Ascending aorta (tissue), 2 donors: ENCODE data around the gene ARAP2. TPM values are rescaled to one million over a fixed set of nuclear protein-coding genes. Genes with fewer than 3 reads are reported as not detected.

Experiments
- DNase-seq, 2 donors: peaks; one replicate each; pipeline ENCODE4 v3.0.0-alpha.2; 2019; ENCODE audit warnings: low spot score in 2 of 2
- H3K27ac ChIP-seq, 2 donors: fragments of 200-600 bp; sonication (generic); one replicate each; pipeline ENCODE4 v1.5.1; 2016 to 2017; ENCODE audit warnings: mild to moderate bottlenecking in 1 of 2
- H3K27me3 ChIP-seq: fragments of 200-600 bp; sonication (generic); one replicate; pipeline ENCODE4 v1.5.1; 2017
- H3K36me3 ChIP-seq, 2 donors: fragments of 200-600 bp; sonication (generic); one replicate each; pipeline ENCODE4 v1.5.1; 2016
- H3K4me1 ChIP-seq, 2 donors: fragments of 200-600 bp; sonication (generic); one replicate each; pipeline ENCODE4 v1.5.1; 2016 to 2017; ENCODE audit warnings: mild to moderate bottlenecking in 1 of 2
- H3K4me3 ChIP-seq, 2 donors: fragments of 200-600 bp; sonication (generic); one replicate each; pipeline ENCODE4 v1.5.1; 2016 to 2017; ENCODE audit warnings: mild to moderate bottlenecking in 1 of 2
- H3K9me3 ChIP-seq, 2 donors: fragments of 200-600 bp; sonication (generic); one replicate each; pipeline ENCODE4 v1.5.1; 2016
- intact Hi-C: fragments of 100-400 bp; cut with DNase I; formaldehyde crosslinking; loops from one replicate; pipeline ENCODE4 v1.15.1; 2023
- total RNA-seq: library from RNA; depleted of rRNA; stranded (reverse); fragments of >200 nt; gene quantifications from one replicate; pipeline ENCODE4 v1.1.0, GENCODE V29; 2016
- TF ChIP-seq, protein P1 (sequence below), 3 experiments: fragments of 200-600 bp in 2 of 3; fragments of 450-650 bp in 1 of 3; sonication (generic) in 2 of 3; IDR thresholded peaks; one replicate each; pipeline ENCODE4 v1.5.1; 2016 to 2019; ENCODE audit warnings: antibody characterized with exemption in 3 of 3, mild to moderate bottlenecking in 1 of 3, moderate library complexity in 1 of 3

The ARAP2 gene
- total RNA-seq, 1 donor from 2014 or later = 12.2 TPM

DNA sequence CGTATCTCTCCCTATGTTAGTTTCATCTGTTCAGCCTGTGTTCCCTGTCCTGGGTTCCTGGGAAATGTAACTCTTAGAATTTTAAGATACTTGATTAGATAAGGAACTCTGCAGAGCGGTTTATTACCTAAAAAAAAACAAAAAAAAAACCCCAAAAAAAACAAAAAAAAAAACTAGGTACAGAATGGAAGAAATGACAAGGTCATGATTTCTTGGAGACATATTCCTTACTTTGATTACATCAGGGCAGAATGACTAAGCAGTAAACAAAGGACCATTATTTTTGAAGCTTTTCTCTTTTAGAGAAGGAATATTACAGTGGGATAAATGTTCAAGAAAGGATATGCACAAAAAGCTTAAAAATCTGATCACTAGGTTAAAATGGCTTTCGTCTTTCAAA is 171.8 kb downstream of the ARAP2 start:
- Histone ChIP-seq H3K27me3 (no peaks in the 10 kb centered on the region), H3K4me3 (no peak overlapping the region), H3K4me1 (no peaks in the 10 kb centered on the region), H3K9me3 (no peaks in the 10 kb centered on the region), H3K36me3 (no peaks in the 10 kb centered on the region), H3K27ac (no peak overlapping the region)
- TF ChIP-seq, protein P1, sequence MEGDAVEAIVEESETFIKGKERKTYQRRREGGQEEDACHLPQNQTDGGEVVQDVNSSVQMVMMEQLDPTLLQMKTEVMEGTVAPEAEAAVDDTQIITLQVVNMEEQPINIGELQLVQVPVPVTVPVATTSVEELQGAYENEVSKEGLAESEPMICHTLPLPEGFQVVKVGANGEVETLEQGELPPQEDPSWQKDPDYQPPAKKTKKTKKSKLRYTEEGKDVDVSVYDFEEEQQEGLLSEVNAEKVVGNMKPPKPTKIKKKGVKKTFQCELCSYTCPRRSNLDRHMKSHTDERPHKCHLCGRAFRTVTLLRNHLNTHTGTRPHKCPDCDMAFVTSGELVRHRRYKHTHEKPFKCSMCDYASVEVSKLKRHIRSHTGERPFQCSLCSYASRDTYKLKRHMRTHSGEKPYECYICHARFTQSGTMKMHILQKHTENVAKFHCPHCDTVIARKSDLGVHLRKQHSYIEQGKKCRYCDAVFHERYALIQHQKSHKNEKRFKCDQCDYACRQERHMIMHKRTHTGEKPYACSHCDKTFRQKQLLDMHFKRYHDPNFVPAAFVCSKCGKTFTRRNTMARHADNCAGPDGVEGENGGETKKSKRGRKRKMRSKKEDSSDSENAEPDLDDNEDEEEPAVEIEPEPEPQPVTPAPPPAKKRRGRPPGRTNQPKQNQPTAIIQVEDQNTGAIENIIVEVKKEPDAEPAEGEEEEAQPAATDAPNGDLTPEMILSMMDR (IDR thresholded peaks at IDR 0.05) = no peak
- no peak for DNase-seq
- intact Hi-C loops = no loop called here

DNA sequence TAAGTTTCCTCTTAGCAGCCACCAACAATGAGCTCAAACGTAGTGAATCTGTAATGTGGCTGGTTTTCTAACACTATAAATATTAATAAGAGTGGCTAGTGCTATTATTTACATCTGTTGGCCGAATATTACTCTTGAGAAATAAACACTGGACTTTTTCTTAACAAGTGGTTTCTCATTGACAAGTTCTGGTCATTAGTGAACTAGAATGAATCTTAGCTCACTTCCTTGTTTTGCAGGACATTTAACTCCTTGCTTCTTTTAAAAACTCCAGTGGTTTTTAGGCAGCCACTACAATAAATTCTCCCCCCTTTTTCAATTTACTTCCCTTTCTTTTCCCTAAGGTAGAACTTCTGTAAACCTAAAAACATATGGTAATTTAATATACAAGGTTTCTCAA is 177.2 kb downstream of the ARAP2 start:
- Histone ChIP-seq H3K27me3 (no peaks in the 10 kb centered on the region), H3K27ac (no peak overlapping the region), H3K36me3 (no peaks in the 10 kb centered on the region), H3K4me3 (no peak overlapping the region), H3K4me1 (no peaks in the 10 kb centered on the region), H3K9me3 (no peaks in the 10 kb centered on the region)
- intact Hi-C loops = no loop called here
- TF ChIP-seq, protein P1 (IDR thresholded peaks at IDR 0.05) = no peak
- DNase-seq = no peak

DNA sequence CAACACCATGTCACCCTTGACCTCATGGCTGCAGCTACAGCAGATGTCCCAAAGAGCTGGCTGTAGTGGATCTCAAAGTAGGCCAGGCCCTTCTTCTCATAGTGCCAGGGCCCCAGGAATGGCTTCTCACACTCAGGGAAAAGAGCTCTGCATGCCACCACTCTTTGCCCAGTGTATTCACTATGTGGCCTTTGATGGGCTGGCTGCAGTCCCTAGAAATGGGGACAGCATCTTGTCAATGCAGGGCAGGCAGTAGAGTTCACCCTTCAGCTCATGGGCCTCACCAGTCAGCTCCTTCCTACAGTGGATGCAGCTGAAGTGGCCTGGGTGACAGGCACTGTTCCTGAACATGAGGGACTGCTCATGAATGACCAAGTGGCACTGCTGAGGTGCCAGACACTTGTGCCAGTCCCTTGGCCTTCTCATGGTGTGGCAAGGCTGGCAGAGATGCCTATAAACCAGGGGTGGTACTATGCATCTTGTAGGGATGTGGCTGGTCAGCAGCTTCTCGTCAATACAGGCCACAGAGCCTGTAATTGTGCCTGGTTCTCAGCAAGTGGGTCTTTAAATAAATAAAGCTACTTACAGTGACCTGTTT is 178.9 kb downstream of the ARAP2 start:
- Histone ChIP-seq H3K36me3 (no peaks in the 10 kb centered on the region), H3K4me1 (no peaks in the 10 kb centered on the region), H3K27ac (no peak overlapping the region), H3K4me3 (no peak overlapping the region), H3K9me3 (no peaks in the 10 kb centered on the region), H3K27me3 (no peaks in the 10 kb centered on the region)
- DNase-seq = no peak
- intact Hi-C loops = no loop called here
- TF ChIP-seq, protein P1 (IDR thresholded peaks at IDR 0.05) = no peak

DNA sequence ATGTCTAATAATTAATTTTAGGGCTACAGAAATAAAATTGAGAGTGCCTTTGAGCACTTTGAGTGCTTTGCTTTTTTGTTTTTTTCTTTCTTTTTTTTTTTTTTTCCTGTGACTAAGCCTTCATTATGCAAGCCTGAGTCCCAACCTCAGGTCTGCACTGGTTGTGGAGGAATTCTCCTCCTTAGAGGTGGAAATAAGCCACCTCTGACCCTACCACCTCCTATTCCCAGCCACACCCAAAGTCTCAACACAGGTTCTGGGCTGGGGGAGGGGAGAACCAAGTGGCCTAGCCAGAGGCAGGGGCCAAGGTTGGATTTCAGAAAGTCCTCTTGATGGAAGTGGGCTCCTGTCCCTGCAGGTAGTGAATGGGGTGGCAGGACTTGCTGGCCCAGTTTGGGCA is 180.2 kb downstream of the ARAP2 start:
- Histone ChIP-seq H3K36me3 (no peaks in the 10 kb centered on the region), H3K4me1 (no peaks in the 10 kb centered on the region), H3K9me3 (no peaks in the 10 kb centered on the region), H3K4me3 (no peak overlapping the region), H3K27ac (no peak overlapping the region), H3K27me3 (no peaks in the 10 kb centered on the region)
- DNase-seq = no peak
- intact Hi-C loops = no loop called here
- TF ChIP-seq, protein P1 (IDR thresholded peaks at IDR 0.05) = no peak

DNA sequence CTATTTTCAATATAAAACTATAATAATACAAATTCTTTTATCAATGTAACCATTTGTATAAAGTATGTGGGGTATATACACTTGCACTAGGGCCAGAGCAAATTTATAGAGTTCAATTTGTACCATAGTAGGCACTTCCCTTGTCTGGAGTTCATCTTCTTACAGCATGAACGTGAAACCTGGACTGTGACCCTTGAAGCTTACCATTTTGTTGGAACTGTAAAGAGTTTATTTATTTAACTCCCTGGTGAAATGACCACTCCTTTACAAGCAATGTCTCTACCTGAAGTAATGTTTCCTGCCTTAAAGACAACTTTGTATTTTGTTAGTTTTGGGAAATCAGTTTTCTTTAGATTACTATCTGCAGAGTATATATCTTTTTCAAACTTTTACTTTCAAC is 188.2 kb downstream of the ARAP2 start:
- Histone ChIP-seq H3K4me3 (no peak overlapping the region), H3K27me3 (no peaks in the 10 kb centered on the region), H3K4me1 (no peaks in the 10 kb centered on the region), H3K9me3 (no peaks in the 10 kb centered on the region), H3K27ac (no peak overlapping the region), H3K36me3 (no peaks in the 10 kb centered on the region)
- no peak for DNase-seq
- TF ChIP-seq, protein P1 (IDR thresholded peaks at IDR 0.05) = no peak
- intact Hi-C loops = no loop called here
